Activated B cell treated with CpG ODN at 0.5 μM for 24 hours (primary cell): ENCODE data around the gene SRRM4. TPM values are rescaled to one million over a fixed set of nuclear protein-coding genes. Genes with fewer than 3 reads are reported as not detected.

Experiments
- ATAC-seq: fragments of 200-7000 bp; cut with Tn5 transposase; one replicate; pipeline ENCODE4 v1.10.0; 2021; ENCODE audit warnings: low read depth, mild to moderate bottlenecking, moderate library complexity
- CTCF ChIA-PET: fragments of 350-600 bp; sonication (Branson Sonifier 250); formaldehyde crosslinking; loops from one replicate; lab custom pipeline; 2021; ENCODE audit warnings: antibody characterized with exemption; lab: Charles Lee
- POLR2A ChIA-PET: fragments of 350-600 bp; sonication (Branson Sonifier 250); formaldehyde crosslinking; loops from one replicate; lab custom pipeline; 2021; ENCODE audit warnings: antibody characterized with exemption; lab: Charles Lee
- DNase-seq: peaks from one replicate; pipeline ENCODE4 v3.0.0; 2022
- H3K27ac Mint-ChIP-seq: one replicate; pipeline ENCODE4 v1.8.0; 2020; ENCODE audit warnings: mixed read lengths
- H3K27me3 Mint-ChIP-seq: one replicate; pipeline ENCODE4 v1.8.0; 2021; ENCODE audit warnings: mixed read lengths
- H3K36me3 Mint-ChIP-seq: one replicate; pipeline ENCODE4 v1.8.0; 2021; ENCODE audit warnings: low read depth, mixed read lengths
- H3K4me1 Mint-ChIP-seq: one replicate; pipeline ENCODE4 v1.8.0; 2021; ENCODE audit warnings: mixed read lengths
- H3K4me3 Mint-ChIP-seq: one replicate; pipeline ENCODE4 v1.8.0; 2020; ENCODE audit warnings: mild to moderate bottlenecking, mixed read lengths
- H3K9me3 Mint-ChIP-seq: one replicate; pipeline ENCODE4 v1.8.0; 2020; ENCODE audit warnings: mixed read lengths
- CTCF ChIP-seq: fragments of 200-600 bp; IDR thresholded peaks from one replicate; pipeline ENCODE4 v1.8.0; 2022; ENCODE audit warnings: antibody characterized with exemption, mild to moderate bottlenecking
- intact Hi-C: fragments of 100-400 bp; cut with micrococcal nuclease; formaldehyde crosslinking; loops from one replicate; pipeline ENCODE4 v1.15.1; 2024
- total RNA-seq: library from RNA; stranded (reverse); gene quantifications from 2 replicates; pipeline ENCODE4 v1.2.3, GENCODE V29; 2022

SRRM4 gene
- total RNA-seq, 1 donor from 2014 or later = not detected

- ChIA-PET POLR2A (no interaction called here), CTCF (no interaction called here)
- DNase-seq (no peak), ATAC-seq (no peak)
- H3K4me1 Mint-ChIP-seq = no peaks in the 10 kb centered on the region
- intact Hi-C loops = no loop called here
- H3K36me3 Mint-ChIP-seq = no peaks in the 10 kb centered on the region
- H3K4me3 Mint-ChIP-seq = no peak overlapping the region
- TF ChIP-seq CTCF = no peak
- no peaks in the 10 kb centered on the region for H3K9me3 Mint-ChIP-seq
- H3K27ac Mint-ChIP-seq = no peak overlapping the region
- no peaks in the 10 kb centered on the region for H3K27me3 Mint-ChIP-seq
Measured at GRCh38 chr12:119204671-119205285, 223.4 kb downstream of the SRRM4 start.

DNA sequence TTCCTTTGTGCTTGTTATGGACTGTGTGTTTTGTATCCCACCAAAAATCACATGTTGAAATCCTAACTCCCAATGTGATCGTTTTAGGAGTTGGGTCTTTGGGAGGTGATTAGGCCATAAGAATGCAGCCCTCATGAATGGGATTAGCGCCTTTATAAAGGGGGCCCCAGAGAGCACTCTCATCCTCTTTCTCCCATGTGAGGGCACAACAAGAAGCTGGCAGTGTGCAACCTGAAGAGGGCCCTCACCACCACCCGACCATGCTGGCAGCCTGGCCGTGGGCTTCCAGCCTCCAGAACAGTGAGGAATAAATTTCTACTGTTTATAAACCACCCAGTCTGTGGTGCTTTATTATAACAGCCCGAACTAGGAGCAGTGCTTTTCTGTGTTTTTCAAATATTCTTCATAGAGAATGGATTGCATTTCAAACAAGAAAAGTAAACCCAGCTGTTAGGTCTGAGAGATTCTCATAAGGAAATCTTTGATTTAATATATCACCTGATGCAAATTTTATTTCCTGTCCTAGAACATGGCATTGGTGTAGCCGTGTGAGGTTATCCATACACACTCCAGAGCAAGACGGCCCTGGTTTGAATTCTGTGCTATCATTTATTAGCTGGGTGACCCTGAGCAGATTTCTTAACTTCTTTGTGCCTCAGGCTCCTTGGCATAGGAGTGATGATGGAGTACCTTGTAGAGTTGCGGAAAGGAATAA, 225.2 kb downstream of the SRRM4 start:
- no peaks in the 10 kb centered on the region for H3K27me3 Mint-ChIP-seq
- ChIA-PET POLR2A (no interaction called here), CTCF (no interaction called here)
- no peaks in the 10 kb centered on the region for H3K36me3 Mint-ChIP-seq
- no peaks in the 10 kb centered on the region for H3K9me3 Mint-ChIP-seq
- intact Hi-C loops = no loop called here
- TF ChIP-seq CTCF = no peak
- no peak overlapping the region for H3K4me3 Mint-ChIP-seq
- H3K27ac Mint-ChIP-seq = no peak overlapping the region
- ATAC-seq = no peak
- H3K4me1 Mint-ChIP-seq = no peaks in the 10 kb centered on the region
- no peak for DNase-seq

- ATAC-seq = no peak
- H3K27ac Mint-ChIP-seq = no peak overlapping the region
- H3K36me3 Mint-ChIP-seq = no peaks in the 10 kb centered on the region
- H3K9me3 Mint-ChIP-seq = no peaks in the 10 kb centered on the region
- H3K27me3 Mint-ChIP-seq = no peaks in the 10 kb centered on the region
- ChIA-PET CTCF (no interaction called here), POLR2A (no interaction called here)
- intact Hi-C loops = no loop called here
- H3K4me3 Mint-ChIP-seq = no peak overlapping the region
- H3K4me1 Mint-ChIP-seq = no peaks in the 10 kb centered on the region
- no peak for DNase-seq
- no peak for TF ChIP-seq CTCF
Measured at GRCh38 chr12:119207063-119207560, 225.8 kb downstream of the SRRM4 start.

DNA sequence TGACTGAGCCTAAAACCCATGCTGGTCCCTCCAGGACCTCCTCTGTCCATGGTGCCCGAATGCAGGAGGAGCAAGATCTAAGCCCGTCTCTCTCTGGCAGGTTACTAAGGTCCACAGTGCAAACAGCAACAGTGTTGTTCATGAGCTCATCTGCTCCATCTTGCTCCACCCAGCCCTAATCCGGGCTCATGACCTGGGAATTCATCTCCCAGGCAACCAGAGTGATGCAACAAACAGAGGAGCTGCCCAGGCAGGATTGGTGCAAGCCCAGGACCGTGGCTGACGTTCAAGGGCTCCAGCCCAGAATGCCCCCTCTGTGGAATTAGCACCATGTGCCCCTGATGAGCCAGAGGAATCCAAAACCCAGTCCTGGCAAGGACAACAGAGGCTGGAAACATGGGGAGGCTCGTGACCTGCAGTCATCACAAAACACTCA, 227.3 kb downstream of the SRRM4 start:
- intact Hi-C loops = no loop called here
- Mint-ChIP-seq H3K36me3 (no peaks in the 10 kb centered on the region), H3K4me3 (no peak overlapping the region), H3K27me3 (no peaks in the 10 kb centered on the region), H3K4me1 (no peaks in the 10 kb centered on the region), H3K9me3 (no peaks in the 10 kb centered on the region), H3K27ac (no peak overlapping the region)
- no peak for DNase-seq
- no peak for TF ChIP-seq CTCF
- ChIA-PET POLR2A (no interaction called here), CTCF (no interaction called here)
- no peak for ATAC-seq

DNA sequence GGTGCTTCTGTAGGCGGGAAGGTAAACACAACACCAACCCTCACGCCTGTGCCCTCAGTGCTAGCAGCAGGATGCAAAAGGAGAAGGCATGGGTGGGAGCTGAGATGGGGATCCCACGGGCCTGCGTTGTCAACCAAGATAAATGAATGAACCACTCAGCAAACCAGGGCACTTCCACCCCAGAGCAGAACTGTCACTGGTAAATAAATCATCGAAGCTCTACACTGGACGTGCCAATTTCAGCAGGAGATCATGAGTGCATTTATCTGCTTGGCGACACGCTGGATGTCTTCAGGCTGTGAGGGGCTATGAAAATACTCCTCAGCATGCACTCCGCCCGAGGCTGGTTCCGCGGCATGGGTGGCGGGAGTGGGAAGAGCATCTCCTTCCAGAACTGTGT, 230.5 kb downstream of the SRRM4 start:
- intact Hi-C loops = no loop called here
- ChIA-PET POLR2A (no interaction called here), CTCF (no interaction called here)
- no peak for TF ChIP-seq CTCF
- no peak overlapping the region for H3K4me3 Mint-ChIP-seq
- DNase-seq = no peak
- H3K27me3 Mint-ChIP-seq = no peaks in the 10 kb centered on the region
- no peaks in the 10 kb centered on the region for H3K36me3 Mint-ChIP-seq
- no peak overlapping the region for H3K27ac Mint-ChIP-seq
- H3K4me1 Mint-ChIP-seq = no peaks in the 10 kb centered on the region
- H3K9me3 Mint-ChIP-seq = no peaks in the 10 kb centered on the region
- no peak for ATAC-seq

Other genes with a start within 250 kb of the SRRM4 start
- gene HSPB8, start 197.4 kb downstream of the SRRM4 start, total RNA-seq = not detected in 2 replicates